ENCODE results near the gene ASXL1.

DNA sequence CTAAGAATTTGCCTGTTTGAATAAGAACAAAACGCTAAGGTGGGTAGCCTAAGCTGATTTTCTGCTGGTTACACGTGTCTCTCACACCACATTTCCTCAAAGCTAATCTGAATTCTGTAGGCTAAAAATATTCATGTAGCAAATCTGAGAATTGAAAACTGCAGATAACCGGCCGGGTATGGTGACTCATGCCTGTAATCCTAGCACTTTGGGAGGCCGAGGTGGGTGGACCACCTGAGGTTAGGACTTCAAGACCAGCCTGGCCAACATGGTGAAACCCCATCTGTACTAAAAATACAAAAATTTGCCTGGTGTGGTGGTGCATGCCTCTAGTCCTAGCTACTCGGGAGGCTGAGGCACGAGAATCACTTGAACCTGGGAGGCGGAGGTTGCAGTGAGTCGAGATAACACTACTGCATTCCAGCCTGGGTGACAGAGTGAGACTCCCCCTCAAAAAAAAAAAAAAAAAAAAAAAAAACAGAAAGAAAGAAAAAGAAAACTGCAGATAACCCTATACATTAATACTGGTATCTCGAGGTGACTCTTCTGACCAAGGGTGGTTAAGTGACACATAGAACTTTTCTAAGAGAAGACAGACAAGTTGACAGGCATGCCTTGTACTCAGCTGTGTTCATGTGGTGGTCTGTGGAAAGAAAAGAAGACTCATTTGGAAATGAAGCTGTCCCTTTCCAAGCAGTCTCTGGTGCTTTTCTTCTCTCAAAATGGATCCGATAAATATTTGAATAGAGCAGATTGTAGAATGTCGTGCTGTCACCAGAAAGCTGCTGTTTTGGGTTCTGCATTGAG is 24.7 kb upstream of the ASXL1 start:
- TF ChIP-seq, protein P1, sequence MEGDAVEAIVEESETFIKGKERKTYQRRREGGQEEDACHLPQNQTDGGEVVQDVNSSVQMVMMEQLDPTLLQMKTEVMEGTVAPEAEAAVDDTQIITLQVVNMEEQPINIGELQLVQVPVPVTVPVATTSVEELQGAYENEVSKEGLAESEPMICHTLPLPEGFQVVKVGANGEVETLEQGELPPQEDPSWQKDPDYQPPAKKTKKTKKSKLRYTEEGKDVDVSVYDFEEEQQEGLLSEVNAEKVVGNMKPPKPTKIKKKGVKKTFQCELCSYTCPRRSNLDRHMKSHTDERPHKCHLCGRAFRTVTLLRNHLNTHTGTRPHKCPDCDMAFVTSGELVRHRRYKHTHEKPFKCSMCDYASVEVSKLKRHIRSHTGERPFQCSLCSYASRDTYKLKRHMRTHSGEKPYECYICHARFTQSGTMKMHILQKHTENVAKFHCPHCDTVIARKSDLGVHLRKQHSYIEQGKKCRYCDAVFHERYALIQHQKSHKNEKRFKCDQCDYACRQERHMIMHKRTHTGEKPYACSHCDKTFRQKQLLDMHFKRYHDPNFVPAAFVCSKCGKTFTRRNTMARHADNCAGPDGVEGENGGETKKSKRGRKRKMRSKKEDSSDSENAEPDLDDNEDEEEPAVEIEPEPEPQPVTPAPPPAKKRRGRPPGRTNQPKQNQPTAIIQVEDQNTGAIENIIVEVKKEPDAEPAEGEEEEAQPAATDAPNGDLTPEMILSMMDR (IDR thresholded peaks at IDR 0.05): no peak
- no peak for TF ChIP-seq POLR2A (IDR thresholded peaks at IDR 0.05)
